ENCODE data around the gene PRIMA1. TPM values are rescaled to one million over a fixed set of nuclear protein-coding genes. Genes with fewer than 3 reads are reported as not detected.

Gene PRIMA1
- total and polyA plus RNA-seq, 5 donors from 2014 or later = not detected

DNA sequence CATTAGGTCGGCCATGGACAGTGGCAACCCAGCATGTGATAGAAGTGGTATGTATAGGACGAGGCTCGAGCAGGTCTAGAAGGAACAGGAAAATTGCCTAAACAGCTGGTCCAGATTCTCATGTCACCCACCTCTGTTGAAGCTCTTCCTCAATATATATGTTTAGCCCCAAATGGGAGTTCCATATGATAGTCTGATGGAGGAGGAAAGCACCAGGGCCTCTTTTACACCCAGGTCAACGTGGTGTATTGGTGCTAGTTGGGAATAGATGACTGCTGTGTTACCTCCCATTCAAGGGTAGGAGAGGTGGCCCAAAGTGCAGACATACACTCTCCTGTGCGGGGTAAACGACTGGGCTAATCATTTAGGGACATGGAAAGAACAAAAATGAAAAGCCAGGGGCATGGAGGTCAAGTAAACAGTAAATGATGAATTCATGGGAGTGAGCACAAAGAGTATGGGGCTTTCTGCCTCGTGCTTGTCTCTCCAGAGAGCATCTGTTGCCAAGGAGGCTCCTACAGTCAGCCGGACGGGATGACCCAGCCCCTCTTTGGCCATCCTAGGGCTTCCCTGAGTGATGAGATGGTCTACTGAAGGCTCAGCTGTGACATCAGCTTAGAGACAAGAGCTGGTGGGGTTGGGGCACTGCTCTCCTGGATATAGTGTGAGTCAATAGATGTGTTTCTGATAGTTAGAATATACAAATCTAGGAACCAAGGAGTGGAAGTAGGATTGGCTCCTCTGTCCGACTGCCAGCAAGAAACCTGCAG is 5.5 kb upstream of the PRIMA1 start:
- Histone ChIP-seq H3K4me3 (ENCODE audit: low read depth, low read length) (no peak overlapping the region), H3K27me3 (ENCODE audit: control insufficient read depth, insufficient read depth, low read length) (peaks cover 5% of the 10 kb centered on the region), H3K4me1 (ENCODE audit: control insufficient read depth, insufficient read depth, low read length, poor library complexity, severe bottlenecking) (peaks cover 7% of the 10 kb centered on the region), H3K9me3 (ENCODE audit: control insufficient read depth in 2 of 2, low read length in 2 of 2) (no peaks in the 10 kb centered on the region), H3K36me3 (ENCODE audit: control insufficient read depth, insufficient read depth, low read length) (no peaks in the 10 kb centered on the region), H3K27ac (ENCODE audit: insufficient read depth, low read length, poor library complexity, severe bottlenecking) (no peak overlapping the region)
- Mint-ChIP-seq H3K27ac (no peak overlapping the region), H3K4me3 (no peak overlapping the region), H3K36me3 (no peaks in the 10 kb centered on the region), H3K9me3 (peaks cover 0 to 5% (median 0%) of the 10 kb centered on the region in 7 donors), H3K27me3 (peaks cover 49% of the 10 kb centered on the region), H3K4me1 (peaks cover 0 to 6% (median 2%) of the 10 kb centered on the region in 4 donors)
- ATAC-seq (ENCODE audit: low read depth in 2 of 2) (no peak), DNase-seq (no peak)

- Histone ChIP-seq H3K36me3 (ENCODE audit: control insufficient read depth, insufficient read depth, low read length) (no peaks in the 10 kb centered on the region), H3K27me3 (ENCODE audit: control insufficient read depth, insufficient read depth, low read length) (peaks cover 5% of the 10 kb centered on the region), H3K4me1 (ENCODE audit: control insufficient read depth, insufficient read depth, low read length, poor library complexity, severe bottlenecking) (peaks cover 9% of the 10 kb centered on the region), H3K9me3 (ENCODE audit: control insufficient read depth in 2 of 2, low read length in 2 of 2) (no peaks in the 10 kb centered on the region), H3K27ac (ENCODE audit: insufficient read depth, low read length, poor library complexity, severe bottlenecking) (no peak overlapping the region), H3K4me3 (ENCODE audit: low read depth, low read length) (no peak overlapping the region)
- H3K27me3 Mint-ChIP-seq = peaks cover 50% of the 10 kb centered on the region
- peaks cover 0 to 11% (median 3%) of the 10 kb centered on the region in 4 donors for H3K4me1 Mint-ChIP-seq
- DNase-seq (no peak), ATAC-seq (ENCODE audit: low read depth in 2 of 2) (no peak)
- H3K27ac Mint-ChIP-seq = no peak overlapping the region
- H3K9me3 Mint-ChIP-seq = peaks cover 0 to 5% (median 0%) of the 10 kb centered on the region in 7 donors
- no peak overlapping the region for H3K4me3 Mint-ChIP-seq
- no peaks in the 10 kb centered on the region for H3K36me3 Mint-ChIP-seq
Measured at GRCh38 chr14:93792391-93792790, 4.1 kb upstream of the PRIMA1 start.

- Mint-ChIP-seq H3K4me3 (no peak overlapping the region), H3K4me1 (peaks cover 0 to 11% (median 3%) of the 10 kb centered on the region in 4 donors), H3K9me3 (peaks cover 0 to 5% (median 0%) of the 10 kb centered on the region in 7 donors), H3K27me3 (peaks cover 48% of the 10 kb centered on the region), H3K27ac (no peak overlapping the region), H3K36me3 (no peaks in the 10 kb centered on the region)
- Histone ChIP-seq H3K9me3 (ENCODE audit: control insufficient read depth in 2 of 2, low read length in 2 of 2) (no peaks in the 10 kb centered on the region), H3K27me3 (ENCODE audit: control insufficient read depth, insufficient read depth, low read length) (peaks cover 5% of the 10 kb centered on the region), H3K4me3 (ENCODE audit: low read depth, low read length) (no peak overlapping the region), H3K36me3 (ENCODE audit: control insufficient read depth, insufficient read depth, low read length) (no peaks in the 10 kb centered on the region), H3K4me1 (ENCODE audit: control insufficient read depth, insufficient read depth, low read length, poor library complexity, severe bottlenecking) (peaks cover 9% of the 10 kb centered on the region), H3K27ac (ENCODE audit: insufficient read depth, low read length, poor library complexity, severe bottlenecking) (no peak overlapping the region)
- no peak for DNase-seq
- no peak for ATAC-seq (ENCODE audit: low read depth in 2 of 2)
Measured at GRCh38 chr14:93790966-93791365, 2.7 kb upstream of the PRIMA1 start.

DNA sequence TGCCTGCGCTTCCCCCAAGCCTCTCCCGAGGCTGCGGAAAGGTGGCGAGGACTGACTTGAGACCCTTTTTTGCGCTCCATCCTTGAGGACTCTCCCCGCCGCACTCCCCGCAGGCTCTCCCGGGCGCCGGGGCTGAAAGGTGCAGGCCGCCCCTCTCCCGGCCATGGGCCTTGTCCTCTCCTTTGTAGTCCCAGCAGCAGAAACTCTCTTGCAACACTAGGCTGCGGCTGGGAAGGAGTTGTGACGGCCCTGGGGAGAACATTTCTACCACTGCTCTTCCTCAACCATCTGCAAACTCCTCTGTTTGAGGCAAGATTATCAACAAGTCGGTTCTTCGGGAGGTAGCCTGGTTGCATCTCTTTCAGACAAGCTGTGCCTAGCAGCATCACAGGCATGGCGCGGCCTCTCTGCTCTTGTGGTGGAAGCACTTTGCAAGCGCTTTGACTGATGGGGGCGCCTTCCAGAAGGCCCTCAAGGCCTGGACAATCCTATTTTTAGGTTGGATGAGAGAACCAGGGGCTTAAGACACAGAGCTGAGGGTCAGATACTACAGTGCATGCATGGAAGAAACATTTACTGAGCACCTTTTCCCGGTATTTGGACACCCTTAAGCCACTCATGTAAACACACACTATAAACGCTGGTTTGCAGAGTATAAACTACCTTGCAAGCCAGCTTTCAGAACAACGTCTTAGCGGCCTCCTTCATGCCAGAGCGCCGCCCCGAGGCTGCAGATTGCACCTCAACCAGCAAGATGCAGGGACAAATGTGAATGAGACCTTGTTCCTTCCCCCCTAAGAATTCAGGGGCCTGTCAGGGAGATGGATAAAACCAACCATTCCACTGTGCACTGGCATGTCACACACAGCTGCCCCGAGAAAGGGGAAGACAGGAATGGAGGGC is 1.2 kb upstream of the PRIMA1 start:
- ATAC-seq (ENCODE audit: low read depth in 2 of 2) = no peak
- no peak overlapping the region for H3K27ac Mint-ChIP-seq
- Histone ChIP-seq H3K27me3 (ENCODE audit: control insufficient read depth, insufficient read depth, low read length) (peaks cover 7% of the 10 kb centered on the region), H3K36me3 (ENCODE audit: control insufficient read depth, insufficient read depth, low read length) (no peaks in the 10 kb centered on the region), H3K4me1 (ENCODE audit: control insufficient read depth, insufficient read depth, low read length, poor library complexity, severe bottlenecking) (peaks cover 9% of the 10 kb centered on the region), H3K9me3 (ENCODE audit: control insufficient read depth in 2 of 2, low read length in 2 of 2) (no peaks in the 10 kb centered on the region), H3K27ac (ENCODE audit: insufficient read depth, low read length, poor library complexity, severe bottlenecking) (no peak overlapping the region), H3K4me3 (ENCODE audit: low read depth, low read length) (no peak overlapping the region)
- no peaks in the 10 kb centered on the region for H3K36me3 Mint-ChIP-seq
- H3K9me3 Mint-ChIP-seq = peaks cover 0 to 6% (median 0%) of the 10 kb centered on the region in 7 donors
- H3K4me3 Mint-ChIP-seq = peak overlapping the region in 1 of 4 donors; percentile 48
- peaks cover 0 to 11% (median 3%) of the 10 kb centered on the region in 4 donors for H3K4me1 Mint-ChIP-seq
- DNase-seq = no peak
- peaks cover 56% of the 10 kb centered on the region for H3K27me3 Mint-ChIP-seq

GRCh38 chr14:93788543-93789227 is 400 bp upstream of the PRIMA1 start:
- H3K27me3 Mint-ChIP-seq = peaks cover 59% of the 10 kb centered on the region
- no peak overlapping the region for H3K4me3 Mint-ChIP-seq
- H3K36me3 Mint-ChIP-seq = no peaks in the 10 kb centered on the region
- peaks cover 0 to 8% (median 0%) of the 10 kb centered on the region in 7 donors for H3K9me3 Mint-ChIP-seq
- no peak overlapping the region for H3K27ac ChIP-seq (ENCODE audit: insufficient read depth, low read length, poor library complexity, severe bottlenecking)
- H3K36me3 ChIP-seq (ENCODE audit: control insufficient read depth, insufficient read depth, low read length) = no peaks in the 10 kb centered on the region
- ATAC-seq (ENCODE audit: low read depth in 2 of 2) (no peak), DNase-seq (no peak)
- no peak overlapping the region for H3K4me3 ChIP-seq (ENCODE audit: low read depth, low read length)
- H3K9me3 ChIP-seq (ENCODE audit: control insufficient read depth in 2 of 2, low read length in 2 of 2) = no peaks in the 10 kb centered on the region
- peaks cover 0 to 11% (median 3%) of the 10 kb centered on the region in 4 donors for H3K4me1 Mint-ChIP-seq
- H3K27ac Mint-ChIP-seq = no peak overlapping the region
- H3K27me3 ChIP-seq (ENCODE audit: control insufficient read depth, insufficient read depth, low read length) = peaks cover 7% of the 10 kb centered on the region
- peaks cover 9% of the 10 kb centered on the region for H3K4me1 ChIP-seq (ENCODE audit: control insufficient read depth, insufficient read depth, low read length, poor library complexity, severe bottlenecking)

- ATAC-seq (ENCODE audit: low read depth in 2 of 2) = no peak
- H3K4me3 ChIP-seq (ENCODE audit: low read depth, low read length) = no peak overlapping the region
- Mint-ChIP-seq H3K27ac (no peak overlapping the region), H3K4me3 (peak overlapping the region in 1 of 4 donors; percentile 24), H3K4me1 (peaks cover 0 to 11% (median 3%) of the 10 kb centered on the region in 4 donors), H3K27me3 (peaks cover 59% of the 10 kb centered on the region), H3K9me3 (peaks cover 0 to 8% (median 0%) of the 10 kb centered on the region in 7 donors), H3K36me3 (no peaks in the 10 kb centered on the region)
- no peaks in the 10 kb centered on the region for H3K9me3 ChIP-seq (ENCODE audit: control insufficient read depth in 2 of 2, low read length in 2 of 2)
- no peak for DNase-seq
- no peak overlapping the region for H3K27ac ChIP-seq (ENCODE audit: insufficient read depth, low read length, poor library complexity, severe bottlenecking)
- peaks cover 7% of the 10 kb centered on the region for H3K27me3 ChIP-seq (ENCODE audit: control insufficient read depth, insufficient read depth, low read length)
- H3K4me1 ChIP-seq (ENCODE audit: control insufficient read depth, insufficient read depth, low read length, poor library complexity, severe bottlenecking) = peaks cover 9% of the 10 kb centered on the region
- no peaks in the 10 kb centered on the region for H3K36me3 ChIP-seq (ENCODE audit: control insufficient read depth, insufficient read depth, low read length)
Measured at GRCh38 chr14:93787465-93788292, 606 bp downstream of the PRIMA1 start.

DNA sequence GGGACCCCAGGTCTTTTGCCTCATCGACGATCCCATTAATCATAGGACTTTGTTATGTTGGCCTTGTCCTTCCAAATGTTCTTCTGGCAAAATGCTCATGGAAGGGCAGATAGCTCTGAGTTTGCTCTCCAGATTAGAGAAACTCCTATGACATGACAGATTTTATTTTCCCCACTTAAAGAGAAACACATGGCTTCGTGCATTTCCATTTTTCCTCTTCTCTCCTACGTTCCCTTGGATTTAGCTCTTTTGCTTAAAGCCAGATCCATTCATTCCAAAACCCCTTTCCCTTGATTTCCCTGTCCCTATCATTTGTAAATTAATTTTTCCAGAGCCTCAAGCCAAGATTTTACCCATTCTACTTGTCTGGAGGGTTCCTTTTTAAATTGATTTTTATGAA is 2.9 kb downstream of the PRIMA1 start:
- H3K27me3 Mint-ChIP-seq = peaks cover 49% of the 10 kb centered on the region
- H3K4me3 ChIP-seq (ENCODE audit: low read depth, low read length) = no peak overlapping the region
- H3K4me1 ChIP-seq (ENCODE audit: control insufficient read depth, insufficient read depth, low read length, poor library complexity, severe bottlenecking) = peaks cover 9% of the 10 kb centered on the region
- H3K36me3 Mint-ChIP-seq = no peaks in the 10 kb centered on the region
- ATAC-seq (ENCODE audit: low read depth in 2 of 2) (no peak), DNase-seq (no peak)
- H3K27me3 ChIP-seq (ENCODE audit: control insufficient read depth, insufficient read depth, low read length) = peaks cover 4% of the 10 kb centered on the region
- no peaks in the 10 kb centered on the region for H3K9me3 ChIP-seq (ENCODE audit: control insufficient read depth in 2 of 2, low read length in 2 of 2)
- H3K27ac ChIP-seq (ENCODE audit: insufficient read depth, low read length, poor library complexity, severe bottlenecking) = no peak overlapping the region
- peaks cover 0 to 11% (median 3%) of the 10 kb centered on the region in 4 donors for H3K4me1 Mint-ChIP-seq
- H3K9me3 Mint-ChIP-seq = peaks cover 0 to 8% (median 0%) of the 10 kb centered on the region in 7 donors
- no peak overlapping the region for H3K27ac Mint-ChIP-seq
- H3K36me3 ChIP-seq (ENCODE audit: control insufficient read depth, insufficient read depth, low read length) = no peaks in the 10 kb centered on the region
- no peak overlapping the region for H3K4me3 Mint-ChIP-seq

Data from CD4-positive, CD25-positive, alpha-beta regulatory T cell (primary cell).